ENCODE results near the gene ENPP3. TPM values are rescaled to one million over a fixed set of nuclear protein-coding genes. Genes with fewer than 3 reads are reported as not detected.

ENPP3 gene
- total RNA-seq, 1 experiment from 2014 or later: 0.15 TPM

DNA sequence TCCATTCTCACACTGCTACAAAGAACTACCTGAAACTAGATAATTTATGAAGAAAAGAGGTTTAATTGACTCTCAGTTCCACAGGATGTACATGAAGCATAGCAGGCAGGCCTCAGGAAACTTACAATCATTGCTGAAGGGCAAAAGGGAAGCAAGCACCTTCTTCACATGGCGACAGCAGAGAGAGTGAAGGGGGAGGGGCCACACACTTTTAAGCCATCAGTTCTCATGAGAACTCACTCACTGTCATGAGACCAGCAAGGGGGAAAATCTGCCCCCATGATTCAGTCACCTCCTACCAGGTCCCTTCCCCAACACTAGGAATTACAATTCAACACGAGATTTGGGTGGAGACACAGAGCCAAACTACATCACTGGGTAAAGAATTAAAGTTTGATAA is 158.3 kb downstream of the ENPP3 start:
- no CpG with 5 or more reads among the region's 2 CpGs for WGBS (ENCODE audit: extremely low coverage, insufficient read length, low lambda C conversion rate)
- no peak overlapping the region for H3K18ac ChIP-seq (ENCODE audit: insufficient read length, low read depth, low read length)
- no peak overlapping the region for H2BK20ac ChIP-seq (ENCODE audit: low read depth, low read length, poor library complexity, severe bottlenecking)
- peaks cover 19 to 29% of the 10 kb centered on the region in 2 experiments for H3K4me1 Mint-ChIP-seq
- H3K56ac ChIP-seq (ENCODE audit: insufficient read length, low read depth, low read length): no peak overlapping the region
- no peak overlapping the region for H3T11ph ChIP-seq (ENCODE audit: low read length)
- no peak overlapping the region for H3K14ac ChIP-seq (ENCODE audit: insufficient read depth, low read length)
- no peaks in the 10 kb centered on the region for H3K9me3 Mint-ChIP-seq
- no peak overlapping the region for H2AFZ ChIP-seq (ENCODE audit: low read length)
- no peak overlapping the region for H3K4me3 Mint-ChIP-seq
- peaks cover 11% of the 10 kb centered on the region for H3K27me3 Mint-ChIP-seq (ENCODE audit: low read depth)
- no peak overlapping the region for H3K4ac ChIP-seq (ENCODE audit: low read depth, low read length)
- H2AK5ac ChIP-seq (ENCODE audit: insufficient read length, low read length): no peak overlapping the region
- no peak overlapping the region for H4K8ac ChIP-seq (replicated peaks; ENCODE audit: insufficient read length, low read depth, low read length)
- H3K23ac ChIP-seq (ENCODE audit: insufficient read length, low read depth, low read length): no peak overlapping the region
- TF ChIP-seq, protein P1, sequence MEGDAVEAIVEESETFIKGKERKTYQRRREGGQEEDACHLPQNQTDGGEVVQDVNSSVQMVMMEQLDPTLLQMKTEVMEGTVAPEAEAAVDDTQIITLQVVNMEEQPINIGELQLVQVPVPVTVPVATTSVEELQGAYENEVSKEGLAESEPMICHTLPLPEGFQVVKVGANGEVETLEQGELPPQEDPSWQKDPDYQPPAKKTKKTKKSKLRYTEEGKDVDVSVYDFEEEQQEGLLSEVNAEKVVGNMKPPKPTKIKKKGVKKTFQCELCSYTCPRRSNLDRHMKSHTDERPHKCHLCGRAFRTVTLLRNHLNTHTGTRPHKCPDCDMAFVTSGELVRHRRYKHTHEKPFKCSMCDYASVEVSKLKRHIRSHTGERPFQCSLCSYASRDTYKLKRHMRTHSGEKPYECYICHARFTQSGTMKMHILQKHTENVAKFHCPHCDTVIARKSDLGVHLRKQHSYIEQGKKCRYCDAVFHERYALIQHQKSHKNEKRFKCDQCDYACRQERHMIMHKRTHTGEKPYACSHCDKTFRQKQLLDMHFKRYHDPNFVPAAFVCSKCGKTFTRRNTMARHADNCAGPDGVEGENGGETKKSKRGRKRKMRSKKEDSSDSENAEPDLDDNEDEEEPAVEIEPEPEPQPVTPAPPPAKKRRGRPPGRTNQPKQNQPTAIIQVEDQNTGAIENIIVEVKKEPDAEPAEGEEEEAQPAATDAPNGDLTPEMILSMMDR (conservative IDR thresholded peaks at IDR 0.05): no peak
- peak; percentile 44 for DNase-seq
- no peak overlapping the region for H3K9ac ChIP-seq (ENCODE audit: extremely low read depth, insufficient read length, low read length)
- no peak overlapping the region for H3K4me2 ChIP-seq (ENCODE audit: insufficient read depth, insufficient read length, low read length)
- no peaks in the 10 kb centered on the region for H3K79me1 ChIP-seq (ENCODE audit: insufficient read depth, low read depth, low read length, poor library complexity, severe bottlenecking)
- H2BK15ac ChIP-seq (ENCODE audit: low read depth, low read length): no peak overlapping the region
- no peaks in the 10 kb centered on the region for H3K36me3 Mint-ChIP-seq (ENCODE audit: insufficient read depth in 1 of 3, low read depth in 3 of 3)
- H4K5ac ChIP-seq (ENCODE audit: insufficient read length, low read depth, low read length): no peak overlapping the region
- H4K91ac ChIP-seq (ENCODE audit: insufficient read length, low read depth, low read length): no peak overlapping the region
- no peaks in the 10 kb centered on the region for H3K9me3 ChIP-seq (ENCODE audit: control insufficient read depth, low read depth, low read length)
- no peaks in the 10 kb centered on the region for H3K79me2 ChIP-seq (ENCODE audit: insufficient read depth, low read length)
- no peak overlapping the region for H2BK120ac ChIP-seq (ENCODE audit: low read depth, low read length, poor library complexity, severe bottlenecking)
- H2BK5ac ChIP-seq (ENCODE audit: insufficient read length, low read length): no peak overlapping the region
- no peaks in the 10 kb centered on the region for H3K27me3 ChIP-seq (ENCODE audit: insufficient read depth, low read length)
- H2BK12ac ChIP-seq (ENCODE audit: insufficient read length, low read depth, low read length): no peak overlapping the region
- no peaks in the 10 kb centered on the region for H3K4me1 ChIP-seq (ENCODE audit: insufficient read depth, low read length)
- no peaks in the 10 kb centered on the region for H4K20me1 ChIP-seq (ENCODE audit: control insufficient read depth, insufficient read depth, insufficient read length)
- H3K27ac ChIP-seq (ENCODE audit: insufficient read length, low read depth, low read length): no peak overlapping the region
- H3K27ac Mint-ChIP-seq: 0 out of 7 replicates have a peak overlapping the region, but pooled peaks of 1 of the 3 experiments have one; percentile 16
- no peaks in the 10 kb centered on the region for H3K23me2 ChIP-seq (ENCODE audit: insufficient read length, low read depth, low read length, poor library complexity, severe bottlenecking)

Small RNA genes within 50 kb of the gene (microRNA-seq; reads per million reads assigned to microRNA genes)
- not detected for gene MIR548H5 (ENCODE audit: borderline microRNAs expressed)

Other genes with a start within 250 kb of the ENPP3 start
- not detected in 2 replicates for gene ARG1, start 64.1 kb upstream of the ENPP3 start, total RNA-seq (2021)
- 13.6 and 16.2 TPM in 2 replicates for gene MED23, start 9.1 kb upstream of the ENPP3 start, total RNA-seq (2021)
- gene OR2A4, start 64.1 kb downstream of the ENPP3 start, total RNA-seq (2021): not detected in 2 replicates
- gene CTAGE9, start 73.7 kb downstream of the ENPP3 start, total RNA-seq (2021): 0.13 TPM in 1 of 2 replicates, not detected in the other
- gene ENPP1, start 170.7 kb downstream of the ENPP3 start, total RNA-seq (2021): 21.1 and 22.5 TPM in 2 replicates

Data from H9 (cell line).